GM12872 (cell line): ENCODE measurements around the gene PPTC7.

Experiments
- CTCF ChIP-seq: IDR thresholded peaks from 3 replicates; pipeline ENCODE4 v1.5.1; 2011; ENCODE audit warnings: low read depth, mild to moderate bottlenecking, low read length, moderate library complexity; ENCODE audit not compliant: insufficient read depth

PPTC7 gene

GRCh38 chr12:110566993-110567392 lies 16.1 kb downstream of the PPTC7 start:
- no peak for TF ChIP-seq CTCF

- no peak for TF ChIP-seq CTCF
Observed at GRCh38 chr12:110565894-110566871, 16.9 kb downstream of the PPTC7 start.

- TF ChIP-seq CTCF = no peak
Observed at GRCh38 chr12:110564471-110564991, 18.6 kb downstream of the PPTC7 start.

- no peak for TF ChIP-seq CTCF
Observed at GRCh38 chr12:110563702-110564470, 19.2 kb downstream of the PPTC7 start.

- TF ChIP-seq CTCF = no peak
Observed at GRCh38 chr12:110561471-110562201, 21.5 kb downstream of the PPTC7 start.

GRCh38 chr12:110560946-110561345 lies 22.2 kb downstream of the PPTC7 start:
- TF ChIP-seq CTCF = no peak

- TF ChIP-seq CTCF = no peak
Observed at GRCh38 chr12:110560048-110560447, 23.1 kb downstream of the PPTC7 start.
